HG03558 (cell line): ENCODE data around the gene MAPK1.
"Not testable (repeated sequence)": the region's sequence is repeated elsewhere in the genome, so short reads cannot be mapped to it uniquely, and the experiment has no call there.

Experiments used
- ATAC-seq: cut with Tn5 transposase; IDR thresholded peaks from one replicate; pipeline ENCODE4 v1.9.1; 2021; ENCODE audit warnings: moderate number of reproducible peaks; ENCODE audit not compliant: unreplicated experiment; ENCODE audit errors: extremely low read depth

The MAPK1 gene

DNA sequence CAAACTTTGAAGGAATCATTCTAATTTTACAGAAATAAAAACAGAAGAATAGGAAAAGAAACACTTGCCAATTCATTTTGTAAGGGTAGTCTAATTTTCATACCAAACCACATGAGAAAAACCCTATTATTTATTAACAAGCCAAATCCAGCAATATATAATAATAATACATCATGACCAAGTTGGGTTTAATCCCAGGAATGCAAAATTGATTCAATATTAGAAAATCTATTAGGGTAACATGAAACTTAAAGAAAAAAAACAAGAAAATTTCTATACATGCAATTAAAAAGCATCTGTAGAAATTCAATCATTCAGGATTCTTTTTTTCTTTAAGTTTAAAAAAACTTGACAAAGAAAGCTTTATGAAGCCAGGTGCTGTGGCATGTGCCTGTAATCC lies 16.8 kb downstream of the MAPK1 start:
- no peak for ATAC-seq

DNA sequence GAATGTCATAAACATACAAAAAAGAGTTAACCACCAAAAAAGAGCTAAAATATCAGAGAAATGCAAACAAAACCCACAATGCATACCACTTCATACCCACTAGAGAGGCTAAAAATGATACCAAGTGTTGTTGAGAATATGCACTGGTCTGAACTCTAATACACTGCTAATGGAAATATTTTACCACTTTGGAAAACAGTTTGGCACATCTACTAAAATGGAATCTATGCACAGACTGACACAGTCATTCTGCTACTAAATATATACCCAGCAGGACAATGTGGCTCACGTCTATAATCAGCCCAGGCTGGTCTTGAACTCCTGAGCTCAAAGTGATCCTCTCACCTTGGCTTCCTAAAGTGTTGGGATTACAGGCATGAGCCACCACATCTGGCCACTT lies 18.0 kb downstream of the MAPK1 start:
- ATAC-seq = no peak

DNA sequence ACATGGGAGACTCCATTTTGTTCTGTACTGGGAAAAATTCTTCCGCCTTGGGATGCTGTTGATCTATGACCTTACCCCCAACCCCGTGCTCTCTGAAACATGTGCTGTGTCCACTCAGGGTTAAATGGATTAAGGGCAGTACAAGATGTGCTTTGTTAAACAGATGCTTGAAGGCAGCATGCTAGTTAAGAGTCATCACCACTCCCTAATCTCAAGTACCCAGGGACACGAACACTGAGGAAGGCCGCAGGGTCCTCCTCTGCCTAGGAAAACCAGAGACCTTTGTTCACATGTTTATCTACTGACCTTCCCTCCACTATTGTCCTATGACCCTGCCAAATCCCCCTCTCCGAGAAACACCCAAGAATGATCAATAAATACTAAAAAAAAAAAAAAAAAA lies 19.4 kb downstream of the MAPK1 start:
- ATAC-seq = not testable (repeated sequence)

DNA sequence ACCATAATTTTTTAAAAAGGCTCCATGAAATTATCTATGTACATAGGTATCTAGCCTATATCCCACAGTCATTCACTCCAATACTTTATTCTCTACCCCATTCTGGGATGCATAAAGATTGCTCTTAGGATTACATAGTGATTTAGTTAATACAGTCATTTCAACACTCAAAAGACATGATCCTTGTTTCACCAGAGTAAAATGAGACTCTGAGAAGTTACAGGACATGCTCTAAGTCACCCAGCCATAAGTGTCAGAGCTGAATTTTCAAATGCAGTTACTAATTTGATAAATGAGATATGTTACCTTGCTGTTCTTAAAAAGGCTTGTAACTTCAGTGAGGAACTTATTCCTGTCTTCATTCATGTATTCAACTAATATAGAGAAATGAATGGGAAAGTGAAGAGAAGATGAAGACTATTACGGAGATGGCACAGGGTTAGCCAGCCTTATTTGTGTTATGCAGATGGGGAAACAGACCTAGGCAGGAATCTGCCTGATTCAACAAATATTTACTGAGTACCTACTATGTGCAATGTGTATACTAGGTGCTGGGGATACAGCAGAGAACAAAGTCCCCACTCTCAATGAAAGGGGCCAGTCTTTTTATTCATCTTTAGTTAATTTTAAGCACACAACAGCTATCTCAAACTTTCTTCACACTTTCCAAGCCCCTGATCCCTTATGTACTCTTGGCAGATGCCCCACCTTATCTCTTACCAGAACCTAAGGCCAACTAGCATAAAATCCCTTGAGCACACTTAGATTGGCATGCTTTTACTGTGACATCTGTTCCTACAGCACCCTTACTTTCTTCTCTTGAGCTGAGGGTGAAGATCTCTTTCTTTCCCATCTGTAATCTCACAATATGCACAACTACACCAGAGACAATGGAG lies 21.6 kb downstream of the MAPK1 start:
- ATAC-seq = no peak

DNA sequence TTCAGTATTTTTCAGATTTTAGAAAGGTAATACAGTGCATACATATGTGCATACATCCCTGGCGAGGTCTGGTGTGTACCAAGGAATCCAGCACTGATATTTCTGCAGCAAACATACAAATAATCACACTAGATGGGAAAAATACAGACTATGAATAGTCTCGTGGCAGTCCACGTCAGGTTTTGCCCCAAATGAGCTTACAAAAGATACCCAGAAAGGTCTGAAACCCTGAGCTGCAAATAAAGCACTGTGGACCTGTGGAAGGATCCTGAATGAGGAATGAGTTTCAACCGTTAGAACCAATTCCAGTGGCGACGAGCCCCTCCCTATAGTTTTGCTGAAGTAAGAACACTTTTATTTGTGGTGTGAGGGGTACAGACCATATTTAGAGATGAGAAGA lies 24.5 kb downstream of the MAPK1 start:
- ATAC-seq = no peak

DNA sequence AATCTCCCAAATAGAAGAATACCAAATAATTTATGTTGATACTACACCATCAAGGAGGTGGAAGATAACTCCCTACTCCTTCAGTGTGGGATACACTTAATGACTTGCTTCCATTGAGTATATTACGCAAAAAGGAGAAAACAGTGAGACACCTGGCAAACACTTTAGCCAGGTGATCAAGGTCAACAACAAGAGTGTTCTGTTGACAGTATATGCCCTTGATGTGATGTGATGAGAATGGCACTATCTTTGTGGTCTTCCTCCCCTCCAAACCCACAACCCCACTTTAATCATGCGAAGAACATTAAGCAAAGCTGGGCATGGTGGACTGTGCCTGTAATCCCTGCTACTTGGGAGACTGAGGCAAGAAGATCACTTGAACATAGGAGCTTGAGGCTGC lies 26.0 kb downstream of the MAPK1 start:
- no peak for ATAC-seq

DNA sequence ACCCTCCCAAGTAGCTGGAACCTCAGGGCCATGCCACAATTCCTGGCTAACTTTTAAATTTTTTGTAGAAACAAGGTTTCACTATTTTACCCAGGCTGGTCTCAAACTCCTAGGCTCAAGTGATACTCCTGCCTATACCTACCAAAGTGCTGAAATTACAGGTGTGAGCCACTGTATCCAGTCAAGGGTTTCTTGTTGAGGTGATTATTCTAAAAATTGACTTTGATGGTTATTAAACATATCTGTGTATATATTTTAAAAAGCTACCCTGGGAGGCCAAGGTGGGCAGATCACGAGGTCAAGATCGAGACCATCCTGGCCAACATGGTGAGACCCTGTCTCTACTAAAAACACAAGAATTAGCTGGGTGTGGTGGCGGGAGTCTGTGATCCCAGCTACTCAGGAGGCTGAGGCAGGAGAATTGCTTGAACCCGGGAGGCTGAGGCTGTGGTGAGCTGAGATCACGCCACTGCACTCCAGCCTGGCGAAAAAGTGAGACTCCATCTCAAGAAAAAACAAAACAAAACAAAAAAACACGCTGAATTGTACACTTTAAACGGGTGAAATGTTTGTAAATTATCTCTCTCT lies 27.1 kb downstream of the MAPK1 start:
- ATAC-seq = no peak

DNA sequence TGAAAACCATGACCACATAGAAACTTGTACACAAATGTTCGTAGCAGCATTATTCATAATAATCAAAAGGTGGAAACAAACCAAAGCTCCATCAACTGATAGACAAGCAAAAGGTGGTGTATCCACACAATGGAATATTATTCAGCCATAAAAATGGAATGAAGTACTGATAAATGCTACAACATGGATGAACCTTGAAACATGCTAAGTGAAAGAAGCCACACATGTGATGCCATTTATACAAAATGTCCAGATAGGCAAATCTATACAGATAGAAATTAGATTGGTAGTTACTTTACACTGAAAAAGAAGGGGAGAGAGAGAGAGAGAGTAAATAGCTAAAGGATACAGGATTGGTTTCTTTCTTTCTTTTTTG lies 27.7 kb downstream of the MAPK1 start:
- no peak for ATAC-seq

DNA sequence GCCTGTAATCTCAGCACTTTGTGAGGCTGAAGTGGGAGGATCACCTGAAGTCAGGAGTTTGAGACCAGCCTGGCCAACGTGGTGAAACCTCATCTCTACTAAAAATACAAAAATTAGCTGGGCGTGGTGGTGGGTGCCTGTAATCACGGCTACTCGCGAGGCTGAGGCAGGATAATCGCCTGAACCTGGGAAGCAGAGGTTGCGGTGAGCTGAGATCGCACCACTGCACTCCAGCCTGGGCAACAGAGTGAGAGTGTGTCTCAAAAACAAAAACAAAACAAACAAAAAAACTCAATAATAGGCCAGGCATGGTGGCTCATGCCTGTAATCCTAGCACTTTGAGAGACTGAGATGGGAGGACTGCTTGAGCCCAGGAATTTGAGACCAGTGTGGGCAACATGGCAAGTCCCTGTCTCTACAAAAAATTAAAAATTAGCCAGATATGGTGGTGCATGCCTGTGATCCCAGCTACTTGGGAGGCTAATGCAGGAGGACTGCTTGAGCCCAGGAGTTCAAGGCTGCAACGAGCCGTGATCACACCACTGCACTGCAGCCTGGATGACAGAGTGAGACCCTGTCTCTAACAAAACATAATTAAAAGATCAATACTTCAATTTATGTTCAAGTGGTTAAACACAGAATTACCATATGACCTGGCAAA lies 28.2 kb downstream of the MAPK1 start:
- ATAC-seq = not testable (repeated sequence)

DNA sequence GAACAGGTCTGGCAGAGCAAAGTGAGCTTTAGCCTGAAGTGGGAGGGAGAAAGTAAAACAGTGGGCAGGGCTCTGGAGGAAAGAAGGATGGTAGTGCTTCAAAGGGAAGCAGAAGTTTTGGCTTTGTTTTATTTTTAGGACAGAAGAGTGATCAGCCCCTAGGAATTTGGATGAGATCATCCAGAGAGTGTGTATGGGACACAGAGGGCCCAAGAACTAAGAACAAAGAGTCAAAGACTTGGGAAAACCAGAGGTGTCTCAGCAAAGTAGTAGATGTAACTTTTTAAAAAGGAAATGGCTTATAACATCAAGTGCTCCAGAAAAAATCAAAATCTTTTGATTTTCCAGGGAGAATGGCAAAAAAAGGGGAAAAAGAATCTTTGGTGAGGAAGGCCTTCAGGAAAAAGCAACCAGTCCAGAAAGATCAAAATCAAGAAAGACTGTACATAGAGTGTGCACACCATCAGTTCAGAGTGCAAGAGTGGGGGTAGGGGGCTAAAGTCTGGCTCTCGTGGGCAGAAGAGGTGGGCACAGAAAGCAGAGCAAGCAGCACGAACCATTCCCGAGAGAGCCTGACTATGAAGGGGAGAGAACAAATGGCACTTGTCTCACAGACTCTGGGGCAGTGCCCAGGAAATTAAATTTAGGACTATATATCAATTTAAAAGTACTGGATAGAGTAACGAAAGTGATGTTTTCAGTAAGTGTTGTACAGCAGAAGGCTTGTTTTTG lies 30.0 kb downstream of the MAPK1 start:
- no peak for ATAC-seq

DNA sequence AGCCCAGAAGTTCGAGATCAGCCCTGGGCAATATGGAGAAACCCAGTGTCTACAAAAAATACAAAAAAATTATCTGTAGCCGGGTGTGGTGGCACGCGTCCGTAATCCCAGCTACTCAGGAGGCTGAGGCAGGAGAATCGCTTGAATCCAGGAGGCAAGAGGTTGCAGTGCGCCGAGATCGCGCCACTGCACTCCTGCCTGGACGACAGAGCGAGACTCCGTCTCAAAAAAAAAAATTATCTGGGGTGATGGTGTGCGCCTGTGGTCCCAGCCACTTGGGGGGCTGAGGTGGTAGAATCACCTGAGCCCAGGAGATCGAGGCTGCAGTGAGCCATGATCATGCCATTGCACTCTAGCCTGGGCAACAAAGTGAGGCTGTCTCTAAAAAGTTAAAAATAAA lies 31.0 kb downstream of the MAPK1 start:
- ATAC-seq = not testable (repeated sequence)

DNA sequence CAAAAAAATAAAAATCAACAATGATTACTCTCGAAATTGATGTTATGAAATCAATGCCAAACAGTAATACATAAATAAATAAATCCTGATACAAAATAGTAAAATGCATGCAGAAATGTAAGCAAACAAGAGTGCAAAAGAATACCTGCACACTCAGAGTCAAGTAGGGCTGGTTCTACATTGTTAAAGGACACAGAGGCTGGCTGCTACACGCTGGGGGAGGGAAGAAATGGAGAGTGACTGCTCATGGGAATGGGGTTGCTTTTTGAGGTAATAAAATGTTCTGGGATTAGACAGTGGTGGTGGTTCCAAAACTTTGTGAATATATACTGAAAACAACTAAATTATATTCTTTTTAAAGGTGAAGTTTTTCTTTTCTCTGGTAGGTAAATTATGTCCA lies 32.1 kb downstream of the MAPK1 start:
- no peak for ATAC-seq

DNA sequence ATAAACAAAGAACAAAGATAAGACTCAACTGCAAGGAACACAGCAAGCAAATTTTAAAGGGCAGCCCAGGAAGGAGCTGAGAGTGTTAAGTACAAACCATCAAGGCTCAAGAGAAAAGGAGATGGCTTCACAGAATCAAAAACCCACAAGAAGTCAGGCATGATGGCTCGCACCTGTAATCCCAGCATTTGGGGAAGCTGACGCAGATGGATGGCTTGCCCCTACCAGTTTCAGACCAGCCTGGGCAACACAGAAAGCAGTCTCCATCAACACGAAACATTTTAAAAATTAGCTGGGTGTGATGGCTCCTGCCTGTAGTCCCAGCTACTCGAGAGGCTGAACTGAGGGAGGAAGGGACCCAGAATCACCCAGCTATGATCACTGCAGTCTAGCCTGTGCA lies 32.6 kb downstream of the MAPK1 start:
- ATAC-seq = no peak

DNA sequence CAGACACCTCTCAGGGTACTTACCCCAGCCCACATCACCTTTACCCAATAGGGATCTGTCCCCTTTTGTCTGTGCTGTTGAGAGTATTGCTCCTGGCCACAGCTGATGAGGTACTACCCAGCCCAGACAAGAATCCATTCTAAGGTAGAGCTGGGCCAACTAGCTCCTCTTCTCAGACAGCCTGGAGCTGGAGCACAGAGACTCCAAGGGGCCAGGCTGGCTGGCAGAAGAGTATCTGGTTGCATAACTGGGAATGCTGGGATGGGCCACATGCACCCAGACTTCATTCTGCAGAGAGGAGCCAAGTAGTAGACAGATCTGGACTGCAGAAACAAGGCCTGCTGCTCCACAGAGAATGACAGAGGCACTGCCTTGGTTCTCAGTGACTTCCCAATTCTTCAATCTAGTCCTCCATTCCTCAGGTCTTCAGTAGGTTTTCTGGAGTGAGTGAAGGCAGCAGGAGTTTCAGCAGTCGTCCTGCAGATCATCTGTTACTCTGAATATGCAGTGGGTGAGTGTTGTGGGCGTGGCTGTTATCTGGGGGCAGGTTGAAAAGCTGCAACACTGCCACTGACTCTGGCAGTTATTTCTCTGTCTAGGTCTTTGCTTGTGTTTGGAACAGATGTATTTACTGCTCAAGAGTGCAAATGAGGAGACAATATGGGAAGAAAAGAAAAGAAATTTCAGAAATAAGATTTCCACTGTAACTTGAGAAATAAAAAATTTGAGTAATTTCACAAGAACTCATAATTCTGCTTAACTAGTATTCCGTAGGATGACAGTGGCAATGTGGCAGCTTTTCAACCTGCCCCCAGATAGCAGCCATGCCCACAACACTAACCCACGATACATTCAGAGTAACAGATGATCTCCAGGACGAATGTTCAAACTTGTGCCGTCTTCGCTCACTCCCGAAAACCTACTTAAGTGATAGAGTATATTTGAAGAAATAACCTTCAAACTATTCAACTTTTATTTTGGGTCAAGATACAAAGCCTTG lies 34.9 kb downstream of the MAPK1 start:
- ATAC-seq = no peak

DNA sequence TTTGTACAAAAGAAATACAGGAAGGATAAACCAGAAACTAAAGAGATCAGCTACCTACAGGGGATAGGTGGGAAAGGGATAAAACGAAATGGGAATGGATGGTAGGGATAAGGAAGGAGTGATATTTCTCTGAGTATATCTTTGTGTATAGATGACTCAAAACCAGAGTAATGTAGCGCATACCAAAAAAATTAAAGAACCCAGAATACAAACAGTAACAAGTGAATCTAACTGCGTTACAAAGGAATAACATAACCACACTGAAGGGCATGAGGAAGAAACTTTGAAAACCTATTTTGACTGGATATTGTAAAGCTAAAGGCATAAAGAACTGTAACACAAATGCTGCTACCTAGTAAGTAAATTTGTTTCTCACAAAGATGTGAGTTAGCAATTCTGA lies 37.9 kb downstream of the MAPK1 start:
- no peak for ATAC-seq

DNA sequence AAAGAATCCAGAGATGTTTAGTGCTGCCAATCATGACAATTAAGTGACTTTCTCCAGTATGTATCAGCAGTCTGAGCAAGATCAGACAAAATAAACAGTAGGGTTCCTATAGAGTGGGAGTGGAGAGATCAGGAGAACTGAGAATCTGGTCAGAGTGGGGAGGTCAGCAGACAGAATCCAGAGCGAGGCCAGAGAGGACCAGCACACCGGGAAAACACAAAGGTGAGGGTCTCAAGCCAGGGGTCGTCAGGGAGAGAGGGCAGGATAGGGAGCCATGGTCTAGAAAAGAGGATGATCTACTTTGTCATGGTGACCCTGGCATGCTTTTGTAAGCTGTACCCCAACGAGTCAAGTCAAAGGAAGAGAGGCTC lies 39.2 kb downstream of the MAPK1 start:
- ATAC-seq = no peak

DNA sequence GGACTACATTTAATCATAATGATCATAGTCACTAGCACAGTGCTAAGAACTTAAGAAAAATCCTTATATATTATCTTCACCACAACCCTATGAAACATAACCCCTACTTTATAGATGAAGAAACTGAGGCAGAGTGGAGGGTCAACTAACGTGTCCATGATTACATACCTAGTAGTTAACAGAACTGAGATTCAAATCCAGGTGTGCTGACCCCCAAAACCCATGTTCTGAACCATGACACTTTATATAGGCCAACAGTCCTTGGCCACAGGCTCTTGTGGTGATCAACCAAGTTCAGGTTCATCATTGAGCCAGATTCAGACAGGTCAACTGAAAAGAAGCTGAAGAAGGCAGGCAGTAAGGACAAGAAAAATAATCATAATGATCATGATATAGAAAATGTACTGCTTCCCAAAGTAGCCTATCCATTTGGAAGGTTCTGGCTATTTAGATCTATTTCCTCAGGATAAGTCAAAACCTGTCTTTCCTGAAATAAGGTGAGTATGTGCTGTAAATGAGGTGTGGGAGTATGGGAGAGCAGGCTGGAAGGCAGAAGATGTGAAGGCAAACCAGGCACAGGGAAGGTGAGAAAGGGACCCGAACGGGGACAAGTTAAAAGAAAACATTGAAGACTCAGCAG lies 39.7 kb downstream of the MAPK1 start:
- ATAC-seq = no peak

DNA sequence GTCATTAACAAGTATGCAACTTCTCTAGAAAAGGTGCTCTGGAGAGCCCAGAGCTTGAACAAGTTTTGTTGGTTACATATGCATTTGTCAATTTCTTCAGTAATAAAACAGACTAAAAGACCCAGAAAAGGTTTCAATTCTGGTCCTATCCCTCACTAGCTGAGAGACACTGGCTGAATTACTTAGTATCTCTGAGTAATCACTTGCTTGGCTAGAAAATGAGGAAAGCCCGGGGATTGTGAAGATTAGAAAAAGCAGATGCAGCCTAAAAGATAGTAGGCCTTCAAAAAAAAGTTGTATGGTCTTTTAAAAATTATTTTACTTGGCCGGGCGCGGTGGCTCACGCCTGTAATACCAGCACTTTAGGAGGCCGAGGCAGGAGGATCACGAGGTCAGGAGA lies 41.2 kb downstream of the MAPK1 start:
- ATAC-seq = no peak

DNA sequence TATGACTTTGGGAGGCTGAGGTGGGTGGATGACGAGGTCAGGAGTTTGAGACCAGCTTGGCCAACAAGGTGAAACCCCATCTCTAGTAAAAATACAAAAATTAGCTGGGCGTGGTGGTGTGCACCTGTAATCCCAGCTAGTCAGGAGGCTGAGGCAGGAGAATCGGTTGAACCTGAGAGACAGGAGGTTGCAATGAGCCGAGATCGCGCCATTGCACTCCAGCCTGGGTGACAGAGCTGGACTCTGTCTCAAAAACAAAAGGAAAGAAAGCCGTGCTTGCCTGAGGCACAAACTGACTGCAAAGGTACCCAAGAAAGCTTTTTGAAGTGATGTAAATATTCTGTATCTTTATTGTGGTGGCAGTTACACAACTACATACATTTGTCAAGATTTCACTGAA lies 42.5 kb downstream of the MAPK1 start:
- ATAC-seq = not testable (repeated sequence)
